HG03432 (cell line): ENCODE data around the gene DIP2C.

Experiments used
- ATAC-seq: cut with Tn5 transposase; IDR thresholded peaks from one replicate; pipeline ENCODE4 v1.9.1; 2021; ENCODE audit warnings: mild to moderate bottlenecking, moderate library complexity; ENCODE audit not compliant: unreplicated experiment

Gene DIP2C

DNA sequence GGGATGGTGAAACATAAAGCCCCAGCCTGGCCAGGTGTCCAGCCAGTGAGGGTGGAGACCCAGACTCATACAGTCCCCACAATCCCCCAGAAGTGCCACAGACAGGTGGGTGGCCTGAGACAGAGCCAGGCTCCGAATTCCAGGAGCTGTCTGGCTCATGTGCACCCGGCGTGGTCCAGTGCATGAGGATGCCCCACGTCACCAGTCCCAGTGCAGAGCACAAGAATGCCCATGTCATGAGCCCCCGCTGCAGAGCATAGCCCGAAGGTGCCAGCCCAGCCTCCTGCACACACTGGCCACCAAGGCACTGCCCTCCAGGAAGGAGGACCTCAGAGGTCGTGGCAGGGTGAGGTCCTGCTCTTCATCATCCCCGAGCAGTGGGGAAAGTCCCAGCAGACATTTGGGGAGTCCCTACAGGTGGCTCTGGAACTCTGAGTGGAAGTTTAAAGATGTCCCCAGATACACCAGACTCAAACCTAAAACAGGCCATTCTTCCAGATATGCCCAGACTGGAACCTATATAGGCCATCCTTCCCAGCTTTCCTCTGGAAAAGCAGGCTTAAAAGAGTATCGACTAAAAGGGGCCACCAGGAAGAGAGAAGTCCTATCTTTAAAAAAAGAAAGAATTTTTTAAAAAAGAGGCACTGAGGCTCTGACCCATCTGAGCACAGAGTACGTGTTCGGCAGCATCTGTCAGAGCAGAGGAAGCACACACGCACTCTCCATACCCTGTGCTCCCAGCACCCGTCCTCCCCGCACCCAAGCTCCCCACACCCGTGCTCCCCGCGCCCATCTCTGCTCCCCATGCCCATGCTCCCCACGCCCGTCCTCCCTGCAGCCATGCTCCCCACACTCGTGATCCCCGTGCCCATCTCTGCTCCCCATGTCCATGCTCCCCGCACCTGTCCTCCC is 11.5 kb downstream of the DIP2C start:
- no peak for ATAC-seq

DNA sequence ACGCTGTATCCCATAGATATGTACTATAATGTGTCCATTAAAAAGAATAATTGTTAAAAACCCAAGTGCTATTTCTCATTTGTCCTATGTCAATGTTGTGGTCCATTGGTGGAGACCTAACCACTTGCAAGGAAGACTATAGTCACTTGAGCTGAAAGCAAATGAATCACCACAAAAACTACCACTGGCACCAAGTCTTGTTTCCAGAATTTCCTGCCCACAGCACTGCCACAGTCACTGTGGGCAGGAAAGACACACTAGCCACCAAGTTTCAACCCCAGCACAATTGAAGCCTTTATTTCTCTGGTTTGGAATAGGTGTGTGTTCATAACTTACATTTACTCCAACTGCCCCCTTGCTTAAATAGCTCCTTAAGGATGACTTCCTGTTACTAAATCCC is 12.4 kb downstream of the DIP2C start:
- ATAC-seq: no peak

DNA sequence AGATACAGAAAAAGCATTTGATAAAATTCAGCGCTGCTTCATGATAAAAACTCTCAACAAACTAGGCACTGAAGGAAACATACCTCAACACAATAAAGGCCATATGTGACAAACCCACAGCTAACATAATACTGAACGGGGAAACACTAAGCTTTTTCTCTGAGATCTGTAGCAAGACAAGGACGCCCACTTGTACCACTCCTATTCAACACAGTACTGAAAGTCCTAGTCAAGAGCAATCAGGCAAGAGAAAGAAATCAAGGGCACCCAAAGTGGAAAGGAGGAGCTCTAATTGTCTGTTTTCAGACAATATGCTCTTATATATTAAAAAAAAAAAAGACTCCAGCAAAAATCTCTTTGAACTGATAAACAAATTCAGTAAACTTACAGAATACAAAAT is 13.3 kb downstream of the DIP2C start:
- ATAC-seq: no peak

GRCh38 chr10:675532-675931 is 13.9 kb downstream of the DIP2C start:
- no peak for ATAC-seq

- ATAC-seq: no peak
Measured at GRCh38 chr10:673492-673891, 16.0 kb downstream of the DIP2C start.

DNA sequence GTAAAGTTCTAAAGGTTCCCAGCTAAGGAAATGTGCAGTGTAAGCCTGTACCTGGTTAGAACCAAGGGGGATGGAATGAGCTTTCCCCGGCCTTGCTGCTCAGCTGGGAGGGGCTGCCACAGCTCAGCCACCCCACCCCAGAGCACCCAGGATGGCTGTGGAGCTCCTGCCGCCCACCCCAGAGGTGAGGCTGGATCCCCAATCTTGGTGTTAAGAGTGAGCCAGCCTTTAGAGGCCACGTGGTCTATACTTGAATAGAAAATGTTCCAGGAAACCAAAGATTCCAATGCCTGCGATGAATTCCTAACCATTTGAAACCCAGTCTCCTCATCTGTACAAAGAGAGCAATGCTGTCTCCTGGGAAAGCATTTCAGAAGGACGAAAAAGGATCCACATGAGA is 16.5 kb downstream of the DIP2C start:
- ATAC-seq: no peak

DNA sequence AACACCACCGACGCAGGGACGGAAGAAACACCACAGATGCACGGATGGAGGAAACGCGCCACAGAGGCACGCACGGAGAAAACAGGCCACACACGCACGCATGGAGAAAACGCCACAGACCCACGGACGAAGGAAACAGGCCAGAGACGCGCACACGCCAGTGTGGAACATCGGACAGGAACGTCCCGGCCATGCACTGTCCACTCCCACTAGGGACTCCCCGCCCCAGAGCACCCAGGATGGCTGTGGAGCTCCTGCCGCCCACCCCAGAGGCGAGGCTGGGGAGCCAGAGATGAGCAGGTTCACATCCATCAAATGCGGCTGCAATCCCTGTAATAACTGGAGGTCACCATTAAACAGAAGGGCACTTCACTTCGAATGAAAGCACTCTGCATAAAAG is 17.3 kb downstream of the DIP2C start:
- no peak for ATAC-seq

DNA sequence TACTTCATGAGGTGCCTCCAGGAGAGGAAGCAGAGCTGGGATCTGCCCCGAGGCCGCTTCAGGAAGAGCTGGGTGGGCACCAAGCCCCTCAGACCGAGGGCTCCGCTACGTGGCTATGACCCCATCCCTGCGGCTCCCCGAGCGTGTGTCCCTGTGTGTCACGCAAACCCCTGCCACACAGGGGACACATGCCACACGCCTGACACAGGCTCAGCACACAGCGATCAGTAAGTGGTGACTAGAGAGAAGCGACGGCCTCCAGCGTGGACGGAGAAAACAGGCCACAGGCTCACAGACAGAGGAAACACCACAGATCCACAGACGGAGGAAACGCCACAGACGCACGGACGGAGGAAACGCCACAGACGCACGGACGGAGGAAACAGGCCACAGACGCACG is 18.5 kb downstream of the DIP2C start:
- no peak for ATAC-seq

- no peak for ATAC-seq
Measured at GRCh38 chr10:670038-670437, 19.4 kb downstream of the DIP2C start.

DNA sequence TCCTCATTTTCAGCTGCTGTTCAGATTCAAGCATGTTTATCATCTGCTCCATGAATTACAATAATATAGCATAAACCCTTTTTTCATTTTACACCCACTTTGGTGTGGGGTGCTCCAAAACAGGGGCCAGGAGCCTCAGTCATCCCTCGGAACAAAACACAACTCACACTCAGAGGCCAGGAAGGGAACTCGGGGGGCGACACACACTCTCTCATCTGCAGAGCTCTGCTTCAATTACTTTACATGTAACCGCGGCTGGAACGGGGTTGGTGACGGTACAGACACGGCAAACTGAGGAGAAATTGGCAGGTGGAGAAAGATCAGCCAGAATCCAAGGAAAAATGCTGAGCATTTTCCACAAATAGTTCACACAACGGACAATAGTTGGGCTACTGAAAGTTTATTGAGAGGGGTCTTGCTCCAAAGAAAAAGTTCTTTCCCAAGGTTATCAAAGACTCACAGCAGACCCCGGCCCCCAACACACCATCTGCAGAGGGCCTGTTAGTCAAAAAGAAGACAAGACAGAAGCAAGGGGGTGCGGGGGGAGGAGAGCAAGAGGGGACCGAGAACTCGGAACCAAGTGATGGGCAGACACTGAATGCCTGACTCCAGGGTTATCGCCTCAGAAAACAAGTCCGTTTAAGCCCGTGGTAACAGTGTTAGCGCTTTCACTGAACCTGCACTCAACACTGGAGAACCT is 20.5 kb downstream of the DIP2C start:
- no peak for ATAC-seq

GRCh38 chr10:667602-668143 is 21.8 kb downstream of the DIP2C start:
- no peak for ATAC-seq

- ATAC-seq: no peak
Measured at GRCh38 chr10:667096-667495, 22.4 kb downstream of the DIP2C start.

- no peak for ATAC-seq
Measured at GRCh38 chr10:666237-667012, 23.0 kb downstream of the DIP2C start.

- ATAC-seq: no peak
Measured at GRCh38 chr10:665579-666091, 23.8 kb downstream of the DIP2C start.

- ATAC-seq: no peak
Measured at GRCh38 chr10:664893-665292, 24.6 kb downstream of the DIP2C start.

DNA sequence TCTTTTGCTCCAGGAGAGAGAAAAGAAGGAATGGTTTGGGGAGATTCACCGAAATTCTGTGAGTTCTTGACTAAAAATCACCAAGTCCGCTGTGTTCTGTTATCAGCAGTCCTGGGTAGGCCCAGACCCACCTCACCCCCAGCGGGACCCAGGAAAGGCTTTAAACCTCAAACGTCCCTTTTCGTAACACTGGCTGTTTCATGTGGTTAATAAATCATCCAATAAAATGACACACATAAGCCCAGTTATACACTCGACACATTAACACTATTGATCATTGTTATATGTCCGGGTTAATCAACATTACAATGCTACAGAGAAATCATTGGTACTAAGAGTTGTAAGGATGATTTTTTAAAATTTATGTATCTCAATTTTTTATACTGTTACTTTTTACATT is 25.2 kb downstream of the DIP2C start:
- ATAC-seq: no peak

- no peak for ATAC-seq
Measured at GRCh38 chr10:663831-664251, 25.6 kb downstream of the DIP2C start.

- ATAC-seq: no peak
Measured at GRCh38 chr10:663466-663751, 26.1 kb downstream of the DIP2C start.

DNA sequence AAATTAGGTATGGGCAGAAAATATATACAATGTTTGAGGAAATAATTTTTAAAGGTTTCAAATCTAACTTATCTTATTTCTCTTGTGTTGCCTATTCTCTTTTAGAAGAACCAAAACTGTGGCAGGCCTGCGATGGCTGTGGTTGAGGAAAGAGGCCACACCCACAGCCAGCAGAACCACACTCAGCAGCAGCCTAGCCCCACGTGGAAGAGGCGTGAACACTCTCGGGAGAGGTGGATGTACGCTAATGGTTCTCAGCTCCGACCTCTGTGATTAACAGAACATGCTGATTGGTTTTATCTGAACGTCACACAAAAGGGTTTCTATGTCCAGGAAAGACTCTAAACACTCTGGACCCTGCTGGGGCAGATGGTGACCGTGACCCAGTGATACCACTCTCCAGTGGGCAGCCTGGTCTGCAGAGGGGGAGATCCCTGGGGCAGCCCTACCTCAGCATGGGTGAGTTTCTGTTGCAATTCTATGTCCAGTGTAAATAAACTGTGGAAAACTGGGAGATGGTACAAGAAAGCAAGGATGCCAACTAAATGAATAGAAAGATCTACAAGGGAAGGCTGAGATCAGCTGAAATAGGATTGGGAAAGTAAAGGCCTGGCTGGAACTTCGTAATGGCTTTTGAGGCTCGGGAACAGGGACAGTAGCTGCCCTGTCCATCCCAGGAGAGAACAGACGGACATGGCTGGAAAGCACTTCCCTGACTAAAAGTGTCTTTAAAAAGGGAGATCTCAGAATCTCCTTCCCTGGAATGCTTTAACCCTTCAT is 26.6 kb downstream of the DIP2C start:
- no peak for ATAC-seq

- no peak for ATAC-seq
Measured at GRCh38 chr10:662223-662605, 27.3 kb downstream of the DIP2C start.
